ENCODE measurements around the gene LEKR1.

The LEKR1 gene

DNA sequence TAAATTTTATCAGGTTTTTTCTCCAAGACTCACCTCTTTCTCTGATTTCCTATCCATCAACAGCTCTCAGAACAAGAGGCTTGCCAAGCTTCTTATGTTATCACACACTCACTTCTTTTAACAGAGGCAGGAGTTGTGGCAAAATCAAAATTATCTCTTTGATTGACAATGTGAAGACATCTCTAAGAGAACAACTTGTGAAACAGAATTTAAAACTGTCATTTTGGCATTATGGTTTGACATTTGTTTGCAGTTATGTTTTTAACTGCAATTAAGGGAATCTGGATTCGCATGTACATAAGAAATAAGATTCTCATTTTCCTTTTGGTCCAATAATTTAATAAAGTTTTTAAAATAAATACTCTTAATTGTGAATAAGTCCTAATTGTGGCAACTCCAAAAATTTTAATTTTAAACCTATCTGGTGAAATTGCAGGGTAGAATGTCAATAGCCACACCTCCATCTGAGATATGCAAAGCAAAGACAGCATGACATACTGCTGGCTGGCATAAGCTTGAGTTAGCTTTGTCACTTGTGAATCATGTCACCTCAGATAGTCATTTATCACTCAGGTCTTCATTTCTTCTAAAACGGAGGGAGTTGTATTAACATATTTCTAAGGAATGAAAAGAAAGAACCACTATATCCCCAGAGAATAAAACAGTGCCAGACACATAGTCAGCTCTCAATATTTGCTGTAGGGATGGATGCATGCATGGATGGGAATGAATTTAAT, 175.2 kb downstream of the LEKR1 start:
- H3K9me3 ChIP-seq (ENCODE audit: insufficient read depth, low read depth, low read length) = no peaks in the 10 kb centered on the region
- no peak overlapping the region for H2AFZ ChIP-seq (ENCODE audit: insufficient read depth, low read length, poor library complexity)
- H3K14ac ChIP-seq (ENCODE audit: low read length) = no peak overlapping the region
- H4K91ac ChIP-seq (ENCODE audit: low read depth, low read length) = no peak overlapping the region
- H3K4me1 ChIP-seq (ENCODE audit: control insufficient read depth in 1 of 2, insufficient read depth in 2 of 2, low read length in 2 of 2) = no peaks in the 10 kb centered on the region
- H3K79me1 ChIP-seq (ENCODE audit: low read length) = no peaks in the 10 kb centered on the region
- DNase-seq = no peak
- H2AK5ac ChIP-seq (ENCODE audit: low read length) = no peak overlapping the region
- H3K27ac ChIP-seq (ENCODE audit: low read depth, low read length) = no peak overlapping the region
- no CpG with 5 or more reads among the region's 2 CpGs for WGBS (ENCODE audit: extremely low coverage, insufficient coverage, insufficient read length)
- no peak overlapping the region for H3K4ac ChIP-seq (ENCODE audit: low read depth, low read length)
- no peak overlapping the region for H2BK5ac ChIP-seq (ENCODE audit: low read depth, low read length, poor library complexity)
- no peak overlapping the region for H2BK12ac ChIP-seq (ENCODE audit: low read length)
- H3K27me3 ChIP-seq (ENCODE audit: insufficient read depth, low read length) = no peaks in the 10 kb centered on the region
- no peak overlapping the region for H3K4me2 ChIP-seq (ENCODE audit: low read length)
- no peak overlapping the region for H4K12ac ChIP-seq (ENCODE audit: low read depth, low read length)
- no peak overlapping the region for H3K4me3 ChIP-seq (ENCODE audit: low read depth, low read length)
- H4K8ac ChIP-seq (ENCODE audit: low read depth, low read length) = no peak overlapping the region
- H3K23ac ChIP-seq (ENCODE audit: low read length) = no peak overlapping the region
- no peak overlapping the region for H2BK120ac ChIP-seq (ENCODE audit: insufficient read depth, low read length, poor library complexity)
- no peak overlapping the region for H3K18ac ChIP-seq (ENCODE audit: low read length)
- no peaks in the 10 kb centered on the region for H3K36me3 ChIP-seq (ENCODE audit: control insufficient read depth in 1 of 2, insufficient read depth in 2 of 2, low read length in 2 of 2)
- H3K79me2 ChIP-seq (ENCODE audit: control insufficient read depth, insufficient read depth, low read length, poor library complexity) = no peaks in the 10 kb centered on the region
- no peak overlapping the region for H3K9ac ChIP-seq (ENCODE audit: low read length)

- Histone ChIP-seq H4K8ac (ENCODE audit: low read depth, low read length) (no peak overlapping the region), H2BK5ac (ENCODE audit: low read depth, low read length, poor library complexity) (no peak overlapping the region), H4K91ac (ENCODE audit: low read depth, low read length) (no peak overlapping the region), H3K14ac (ENCODE audit: low read length) (no peak overlapping the region), H2BK120ac (ENCODE audit: insufficient read depth, low read length, poor library complexity) (no peak overlapping the region), H2AFZ (ENCODE audit: insufficient read depth, low read length, poor library complexity) (no peak overlapping the region), H3K4me3 (ENCODE audit: low read depth, low read length) (no peak overlapping the region), H3K4ac (ENCODE audit: low read depth, low read length) (no peak overlapping the region), H3K79me1 (ENCODE audit: low read length) (no peaks in the 10 kb centered on the region), H2AK5ac (ENCODE audit: low read length) (no peak overlapping the region), H3K27me3 (ENCODE audit: insufficient read depth, low read length) (no peaks in the 10 kb centered on the region), H3K4me1 (ENCODE audit: control insufficient read depth in 1 of 2, insufficient read depth in 2 of 2, low read length in 2 of 2) (no peaks in the 10 kb centered on the region), H3K18ac (ENCODE audit: low read length) (no peak overlapping the region), H4K12ac (ENCODE audit: low read depth, low read length) (no peak overlapping the region), H3K9me3 (ENCODE audit: insufficient read depth, low read depth, low read length) (no peaks in the 10 kb centered on the region), H3K4me2 (ENCODE audit: low read length) (no peak overlapping the region), H3K9ac (ENCODE audit: low read length) (no peak overlapping the region), H3K27ac (ENCODE audit: low read depth, low read length) (no peak overlapping the region), H3K79me2 (ENCODE audit: control insufficient read depth, insufficient read depth, low read length, poor library complexity) (no peaks in the 10 kb centered on the region), H2BK12ac (ENCODE audit: low read length) (no peak overlapping the region), H3K23ac (ENCODE audit: low read length) (no peak overlapping the region), H3K36me3 (ENCODE audit: control insufficient read depth in 1 of 2, insufficient read depth in 2 of 2, low read length in 2 of 2) (no peaks in the 10 kb centered on the region)
- DNase-seq = no peak
Measured at GRCh38 chr3:157021679-157022078, 195.5 kb downstream of the LEKR1 start.

- no peak overlapping the region for H2AK5ac ChIP-seq (ENCODE audit: low read length)
Measured at GRCh38 chr3:157023226-157023625, 197.1 kb downstream of the LEKR1 start.

DNA sequence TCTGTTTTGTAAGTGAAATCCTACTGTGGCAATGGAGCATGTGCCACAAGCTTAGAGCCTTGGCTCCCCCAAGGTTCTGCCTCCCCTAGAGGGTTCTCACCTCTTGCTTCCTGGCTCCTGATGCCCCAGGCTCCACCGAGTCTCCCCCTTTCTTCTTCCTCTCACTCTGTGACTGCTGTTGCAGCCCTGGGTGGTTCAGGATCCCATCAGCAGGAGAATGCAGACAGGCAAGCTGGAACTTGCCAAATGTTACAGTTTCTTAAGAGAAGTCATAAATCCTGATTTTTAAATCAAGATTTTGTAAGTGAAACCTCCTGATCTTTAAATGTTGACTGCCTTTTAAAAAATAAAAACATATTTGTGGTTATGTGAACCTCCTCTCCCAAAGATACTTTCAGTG, 199.9 kb downstream of the LEKR1 start:
- no peak overlapping the region for H2AK5ac ChIP-seq (ENCODE audit: low read length)
- H3K9ac ChIP-seq (ENCODE audit: low read length) = no peak overlapping the region
- no peaks in the 10 kb centered on the region for H3K36me3 ChIP-seq (ENCODE audit: control insufficient read depth in 1 of 2, insufficient read depth in 2 of 2, low read length in 2 of 2)
- H3K79me1 ChIP-seq (ENCODE audit: low read length) = no peaks in the 10 kb centered on the region
- no peaks in the 10 kb centered on the region for H3K4me1 ChIP-seq (ENCODE audit: control insufficient read depth in 1 of 2, insufficient read depth in 2 of 2, low read length in 2 of 2)
- no CpG with 5 or more reads among the region's 1 CpG for WGBS (ENCODE audit: extremely low coverage, insufficient coverage, insufficient read length)
- H3K27me3 ChIP-seq (ENCODE audit: insufficient read depth, low read length) = no peaks in the 10 kb centered on the region
- H4K12ac ChIP-seq (ENCODE audit: low read depth, low read length) = no peak overlapping the region
- no peaks in the 10 kb centered on the region for H3K9me3 ChIP-seq (ENCODE audit: insufficient read depth, low read depth, low read length)
- no peak overlapping the region for H3K14ac ChIP-seq (ENCODE audit: low read length)
- no peak overlapping the region for H3K23ac ChIP-seq (ENCODE audit: low read length)
- H2BK5ac ChIP-seq (ENCODE audit: low read depth, low read length, poor library complexity) = no peak overlapping the region
- no peak overlapping the region for H2BK120ac ChIP-seq (ENCODE audit: insufficient read depth, low read length, poor library complexity)
- H2AFZ ChIP-seq (ENCODE audit: insufficient read depth, low read length, poor library complexity) = no peak overlapping the region
- H3K4me3 ChIP-seq (ENCODE audit: low read depth, low read length) = no peak overlapping the region
- no peak overlapping the region for H2BK12ac ChIP-seq (ENCODE audit: low read length)
- DNase-seq = no peak
- H4K91ac ChIP-seq (ENCODE audit: low read depth, low read length) = no peak overlapping the region
- H4K8ac ChIP-seq (ENCODE audit: low read depth, low read length) = no peak overlapping the region
- no peak overlapping the region for H3K18ac ChIP-seq (ENCODE audit: low read length)
- no peak overlapping the region for H3K4me2 ChIP-seq (ENCODE audit: low read length)
- H3K27ac ChIP-seq (ENCODE audit: low read depth, low read length) = no peak overlapping the region
- no peaks in the 10 kb centered on the region for H3K79me2 ChIP-seq (ENCODE audit: control insufficient read depth, insufficient read depth, low read length, poor library complexity)
- H3K4ac ChIP-seq (ENCODE audit: low read depth, low read length) = no peak overlapping the region

More at GRCh38 chr3:157023226-157023625, 197.1 kb downstream of the LEKR1 start:
- H4K8ac ChIP-seq (ENCODE audit: low read depth, low read length) = no peak overlapping the region
- H2BK5ac ChIP-seq (ENCODE audit: low read depth, low read length, poor library complexity) = no peak overlapping the region
- no peak overlapping the region for H3K9ac ChIP-seq (ENCODE audit: low read length)
- no peak overlapping the region for H3K4me3 ChIP-seq (ENCODE audit: low read depth, low read length)
- H3K14ac ChIP-seq (ENCODE audit: low read length) = no peak overlapping the region
- H4K91ac ChIP-seq (ENCODE audit: low read depth, low read length) = no peak overlapping the region
- H3K27ac ChIP-seq (ENCODE audit: low read depth, low read length) = no peak overlapping the region
- H3K27me3 ChIP-seq (ENCODE audit: insufficient read depth, low read length) = no peaks in the 10 kb centered on the region
- no peak overlapping the region for H2BK120ac ChIP-seq (ENCODE audit: insufficient read depth, low read length, poor library complexity)
- H3K36me3 ChIP-seq (ENCODE audit: control insufficient read depth in 1 of 2, insufficient read depth in 2 of 2, low read length in 2 of 2) = no peaks in the 10 kb centered on the region
- no peak overlapping the region for H2AFZ ChIP-seq (ENCODE audit: insufficient read depth, low read length, poor library complexity)
- no peak overlapping the region for H4K12ac ChIP-seq (ENCODE audit: low read depth, low read length)
- H3K23ac ChIP-seq (ENCODE audit: low read length) = no peak overlapping the region
- DNase-seq = no peak
- H3K79me1 ChIP-seq (ENCODE audit: low read length) = no peaks in the 10 kb centered on the region
- H3K79me2 ChIP-seq (ENCODE audit: control insufficient read depth, insufficient read depth, low read length, poor library complexity) = no peaks in the 10 kb centered on the region
- H3K18ac ChIP-seq (ENCODE audit: low read length) = no peak overlapping the region
- H3K4ac ChIP-seq (ENCODE audit: low read depth, low read length) = no peak overlapping the region
- H3K4me1 ChIP-seq (ENCODE audit: control insufficient read depth in 1 of 2, insufficient read depth in 2 of 2, low read length in 2 of 2) = no peaks in the 10 kb centered on the region
- no peak overlapping the region for H3K4me2 ChIP-seq (ENCODE audit: low read length)
- H3K9me3 ChIP-seq (ENCODE audit: insufficient read depth, low read depth, low read length) = no peaks in the 10 kb centered on the region
- no peak overlapping the region for H2BK12ac ChIP-seq (ENCODE audit: low read length)

All from trophoblast cell (in vitro differentiated cells and primary cell).